ENCODE results near the gene C19orf85.
A peak's percentile ranks its signal among the peaks of the same experiment; 100 is the strongest.

C19orf85 gene

GRCh38 chr19:55489711-55490477, 25.3 kb upstream of the C19orf85 start:
- DNase-seq (ENCODE audit: low spot score): no peak

GRCh38 chr19:55488986-55489710, 24.6 kb upstream of the C19orf85 start:
- DNase-seq (ENCODE audit: low spot score): no peak

GRCh38 chr19:55487924-55488687, 23.6 kb upstream of the C19orf85 start, which contains the start of gene SSC5D:
Gene SSC5D (plus strand): TSS chr19:55488436. CDS start chr19:55488590, 154 bp downstream.
- no peak for DNase-seq (ENCODE audit: low spot score)

- no peak for DNase-seq (ENCODE audit: low spot score)
Measured at GRCh38 chr19:55486971-55487923, 22.7 kb upstream of the C19orf85 start.

- DNase-seq (ENCODE audit: low spot score): no peak
Measured at GRCh38 chr19:55486043-55486970, 21.8 kb upstream of the C19orf85 start.

GRCh38 chr19:55485439-55486011, 21.0 kb upstream of the C19orf85 start:
- DNase-seq (ENCODE audit: low spot score): no peak

GRCh38 chr19:55484593-55485438, 20.3 kb upstream of the C19orf85 start, which contains the start of gene NAT14:
Gene NAT14 (plus strand): TSS chr19:55485188. CDS start chr19:55485709, 521 bp downstream.
- DNase-seq (ENCODE audit: low spot score): peak; percentile 69

GRCh38 chr19:55483706-55484592, 19.4 kb upstream of the C19orf85 start:
- DNase-seq (ENCODE audit: low spot score): no peak

GRCh38 chr19:55482967-55483705, 18.6 kb upstream of the C19orf85 start:
- DNase-seq (ENCODE audit: low spot score): no peak

GRCh38 chr19:55482156-55482961, 17.8 kb upstream of the C19orf85 start:
- no peak for DNase-seq (ENCODE audit: low spot score)

- no peak for DNase-seq (ENCODE audit: low spot score)
Measured at GRCh38 chr19:55481794-55482155, 17.2 kb upstream of the C19orf85 start.

GRCh38 chr19:55481148-55481793, 16.7 kb upstream of the C19orf85 start:
- DNase-seq (ENCODE audit: low spot score): no peak

GRCh38 chr19:55479451-55480230, 15.1 kb upstream of the C19orf85 start:
- no peak for DNase-seq (ENCODE audit: low spot score)

GRCh38 chr19:55479045-55479444, 14.5 kb upstream of the C19orf85 start:
- DNase-seq (ENCODE audit: low spot score): no peak

- DNase-seq (ENCODE audit: low spot score): no peak
Measured at GRCh38 chr19:55478364-55478763, 13.8 kb upstream of the C19orf85 start.

Data from LoVo (cell line).